HUES6 (cell line): ENCODE measurements around the gene ECM2.

Experiments used
- H3K27ac ChIP-seq: 2 replicates; pipeline ENCODE4 v1.7.0; 2013; ENCODE audit warnings: low read depth, mild to moderate bottlenecking, low read length, inconsistent platforms
- H3K27me3 ChIP-seq: 2 replicates; pipeline ENCODE4 v1.6.1; 2013; ENCODE audit warnings: low read length; ENCODE audit not compliant: control insufficient read depth, insufficient read depth
- H3K36me3 ChIP-seq: 2 replicates; pipeline ENCODE4 v1.6.1; 2013; ENCODE audit warnings: low read length; ENCODE audit not compliant: control insufficient read depth, insufficient read depth
- H3K4me1 ChIP-seq: 2 replicates; pipeline ENCODE4 v1.6.1; 2013; ENCODE audit warnings: low read length; ENCODE audit not compliant: control insufficient read depth, insufficient read depth
- H3K4me3 ChIP-seq: 2 replicates; pipeline ENCODE4 v1.5.1; 2013; ENCODE audit warnings: low read depth, low read length
- H3K9ac ChIP-seq: one replicate; pipeline ENCODE4 v1.6.1; 2013; ENCODE audit warnings: mild to moderate bottlenecking, low read length
- H3K9me3 ChIP-seq: 2 replicates; pipeline ENCODE4 v1.6.1; 2013; ENCODE audit warnings: low read depth, low read length; ENCODE audit not compliant: control insufficient read depth, insufficient read depth

The ECM2 gene

GRCh38 chr9:92499701-92500100 lies 36.1 kb downstream of the ECM2 start:
- Histone ChIP-seq H3K27me3 (no peaks in the 10 kb centered on the region), H3K36me3 (no peaks in the 10 kb centered on the region), H3K9ac (no peak overlapping the region), H3K4me3 (no peak overlapping the region), H3K4me1 (peaks cover 5% of the 10 kb centered on the region; the same call in 1 of the 2 replicates), H3K9me3 (no peaks in the 10 kb centered on the region), H3K27ac (no peak overlapping the region)

DNA sequence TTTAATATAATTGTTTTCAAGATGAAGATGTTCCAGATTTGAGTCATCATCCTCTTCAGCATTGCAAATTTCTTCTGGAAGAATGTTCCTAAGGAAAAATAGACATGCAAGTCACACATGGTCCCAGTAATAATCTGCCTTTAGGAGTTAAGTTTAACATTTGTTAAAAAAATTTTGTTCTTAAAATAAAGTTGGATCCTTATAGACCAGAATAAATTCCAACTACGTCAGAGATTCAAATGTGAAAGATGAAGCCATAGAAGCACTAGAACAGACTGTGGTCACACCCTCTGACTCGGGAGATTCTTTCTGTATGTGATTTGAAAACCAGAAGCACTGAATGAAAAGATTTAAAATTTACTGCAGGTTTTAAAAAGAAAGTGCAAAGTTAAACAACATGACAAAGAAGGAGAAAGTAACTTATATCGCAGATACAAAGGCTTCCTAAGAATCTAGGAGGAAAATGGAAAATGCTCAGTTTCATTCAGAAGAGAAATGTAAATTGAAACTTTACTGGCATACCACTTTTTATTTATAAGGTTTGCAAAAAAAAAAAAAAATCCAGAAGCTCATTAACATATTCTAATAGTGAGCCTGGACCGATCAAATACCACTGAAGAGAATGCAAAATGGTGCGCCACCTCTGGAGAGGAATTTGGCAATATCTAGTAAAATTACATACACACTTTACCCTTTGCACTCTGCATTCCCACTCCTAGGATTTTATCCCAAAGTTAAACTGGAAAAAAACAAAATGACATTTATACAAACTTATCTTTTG lies 39.2 kb downstream of the ECM2 start:
- no peaks in the 10 kb centered on the region for H3K9me3 ChIP-seq
- H3K9ac ChIP-seq, result no peak overlapping the region
- H3K4me1 ChIP-seq, result peaks cover 5% of the 10 kb centered on the region; the same call in 1 of the 2 replicates

GRCh38 chr9:92494856-92495255 lies 40.9 kb downstream of the ECM2 start:
- no peak overlapping the region for H3K9ac ChIP-seq
- H3K4me3 ChIP-seq, result no peak overlapping the region
- no peaks in the 10 kb centered on the region for H3K9me3 ChIP-seq
- H3K27me3 ChIP-seq, result no peaks in the 10 kb centered on the region
- H3K27ac ChIP-seq, result no peak overlapping the region
- H3K4me1 ChIP-seq, result peaks cover 8% of the 10 kb centered on the region; the same call in 1 of the 2 replicates
- H3K36me3 ChIP-seq, result no peaks in the 10 kb centered on the region

More for the DNA sequence above, 39.2 kb downstream of the ECM2 start:
- Histone ChIP-seq H3K36me3 (no peaks in the 10 kb centered on the region), H3K4me3 (no peak overlapping the region), H3K27ac (no peak overlapping the region), H3K27me3 (no peaks in the 10 kb centered on the region)

DNA sequence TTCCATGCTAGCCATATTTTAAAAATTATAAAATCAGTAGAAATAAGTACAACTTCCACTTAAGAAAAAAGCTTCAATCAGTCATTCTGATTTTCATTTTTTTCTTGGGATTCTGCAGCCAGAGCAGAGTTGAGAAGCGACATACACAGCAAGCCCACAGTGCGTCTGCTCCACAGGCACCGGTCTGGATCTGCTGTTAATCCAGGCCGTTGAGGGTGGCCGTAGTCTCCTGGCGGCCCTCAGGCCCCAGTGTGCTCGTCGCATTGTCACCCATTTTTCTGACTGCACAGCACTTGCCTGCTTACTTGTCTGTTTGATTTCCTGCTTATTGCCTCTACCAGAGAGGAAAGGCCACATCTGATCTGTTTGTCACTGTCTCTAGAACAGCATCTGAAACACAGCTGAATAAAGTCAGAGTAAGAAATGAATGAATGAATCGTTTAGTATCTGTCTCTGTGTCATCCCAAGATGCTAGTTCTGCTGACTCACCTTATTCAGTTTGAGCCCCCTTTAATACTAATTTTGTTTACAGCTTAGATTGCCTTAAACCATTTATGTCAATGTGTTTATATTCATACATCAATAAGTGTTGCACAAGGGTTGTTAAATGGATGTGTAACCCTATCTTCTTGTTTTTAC lies 41.9 kb downstream of the ECM2 start:
- H3K9me3 ChIP-seq, result no peaks in the 10 kb centered on the region
- H3K4me1 ChIP-seq, result peaks cover 8% of the 10 kb centered on the region; the same call in 1 of the 2 replicates
- H3K4me3 ChIP-seq, result no peak overlapping the region
- no peaks in the 10 kb centered on the region for H3K27me3 ChIP-seq
- no peak overlapping the region for H3K27ac ChIP-seq
- H3K9ac ChIP-seq, result no peak overlapping the region
- no peaks in the 10 kb centered on the region for H3K36me3 ChIP-seq

DNA sequence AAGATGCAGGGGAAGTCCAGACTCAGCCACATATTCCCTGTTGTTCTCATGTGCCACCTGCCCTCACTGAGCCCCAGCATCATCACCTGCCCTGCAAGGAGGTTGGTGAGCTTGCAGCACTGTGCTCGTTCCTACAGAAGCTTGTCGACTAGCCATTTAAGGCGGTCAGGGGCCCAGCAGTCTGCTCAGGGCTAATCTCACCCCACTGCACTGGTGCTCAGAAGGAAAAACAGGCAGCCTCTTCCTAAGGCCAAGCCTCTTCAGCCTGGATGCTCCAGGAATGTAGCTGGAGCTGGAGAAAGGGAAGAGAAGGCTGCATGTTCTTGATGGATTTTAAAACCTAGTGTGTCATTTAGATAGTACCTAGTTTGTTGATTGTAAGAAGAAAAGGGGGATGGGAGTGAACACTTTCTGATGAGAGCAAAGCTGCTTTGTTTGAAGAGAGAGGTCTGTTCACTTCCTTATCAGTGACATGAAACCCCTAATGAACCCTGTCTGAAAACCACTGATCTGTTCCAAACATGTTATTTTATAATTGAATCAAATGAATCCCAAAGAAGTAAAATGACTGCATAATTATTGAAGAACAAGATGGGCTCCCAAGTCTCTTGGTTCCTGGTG lies 42.9 kb downstream of the ECM2 start:
- peaks cover 8% of the 10 kb centered on the region; the same call in 1 of the 2 replicates for H3K4me1 ChIP-seq
- no peaks in the 10 kb centered on the region for H3K9me3 ChIP-seq
- no peaks in the 10 kb centered on the region for H3K36me3 ChIP-seq
- H3K27me3 ChIP-seq, result no peaks in the 10 kb centered on the region
- no peak overlapping the region for H3K4me3 ChIP-seq
- no peak overlapping the region for H3K9ac ChIP-seq
- no peak overlapping the region for H3K27ac ChIP-seq

- no peak overlapping the region for H3K9ac ChIP-seq
- H3K27ac ChIP-seq, result no peak overlapping the region
- H3K4me1 ChIP-seq, result peaks cover 8% of the 10 kb centered on the region; the same call in 1 of the 2 replicates
- no peak overlapping the region for H3K4me3 ChIP-seq
- H3K36me3 ChIP-seq, result no peaks in the 10 kb centered on the region
- no peaks in the 10 kb centered on the region for H3K27me3 ChIP-seq
- H3K9me3 ChIP-seq, result no peaks in the 10 kb centered on the region
Measured at GRCh38 chr9:92488681-92489550, 46.9 kb downstream of the ECM2 start.

DNA sequence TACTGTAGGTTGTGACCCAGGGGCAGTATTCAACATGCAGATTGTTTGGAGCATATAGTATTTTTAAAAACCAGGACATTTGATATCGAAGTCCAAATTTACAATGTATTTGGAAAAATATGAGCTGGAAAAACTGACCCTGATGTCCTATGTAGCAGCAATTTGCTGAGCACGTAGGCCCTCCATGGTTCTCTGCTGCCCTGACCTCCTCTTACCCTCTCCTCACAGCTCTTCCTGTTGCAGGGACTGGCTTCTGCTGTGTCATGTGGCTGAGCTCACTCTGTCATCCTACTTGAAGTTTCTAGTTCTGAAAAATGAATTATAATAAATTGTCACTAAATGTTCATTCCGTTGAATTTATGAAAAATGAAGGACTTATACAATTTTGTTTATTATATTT lies 49.4 kb downstream of the ECM2 start:
- Histone ChIP-seq H3K4me1 (peaks cover 4% of the 10 kb centered on the region), H3K36me3 (no peaks in the 10 kb centered on the region), H3K9me3 (no peaks in the 10 kb centered on the region), H3K27me3 (no peaks in the 10 kb centered on the region), H3K4me3 (no peak overlapping the region), H3K27ac (no peak overlapping the region), H3K9ac (no peak overlapping the region)

- H3K4me1 ChIP-seq, result peaks cover 19% of the 10 kb centered on the region
- no peak overlapping the region for H3K27ac ChIP-seq
- H3K36me3 ChIP-seq, result no peaks in the 10 kb centered on the region
- no peaks in the 10 kb centered on the region for H3K27me3 ChIP-seq
- no peak overlapping the region for H3K9ac ChIP-seq
- no peak overlapping the region for H3K4me3 ChIP-seq
- H3K9me3 ChIP-seq, result no peaks in the 10 kb centered on the region
Measured at GRCh38 chr9:92484563-92484962, 51.2 kb downstream of the ECM2 start.

DNA sequence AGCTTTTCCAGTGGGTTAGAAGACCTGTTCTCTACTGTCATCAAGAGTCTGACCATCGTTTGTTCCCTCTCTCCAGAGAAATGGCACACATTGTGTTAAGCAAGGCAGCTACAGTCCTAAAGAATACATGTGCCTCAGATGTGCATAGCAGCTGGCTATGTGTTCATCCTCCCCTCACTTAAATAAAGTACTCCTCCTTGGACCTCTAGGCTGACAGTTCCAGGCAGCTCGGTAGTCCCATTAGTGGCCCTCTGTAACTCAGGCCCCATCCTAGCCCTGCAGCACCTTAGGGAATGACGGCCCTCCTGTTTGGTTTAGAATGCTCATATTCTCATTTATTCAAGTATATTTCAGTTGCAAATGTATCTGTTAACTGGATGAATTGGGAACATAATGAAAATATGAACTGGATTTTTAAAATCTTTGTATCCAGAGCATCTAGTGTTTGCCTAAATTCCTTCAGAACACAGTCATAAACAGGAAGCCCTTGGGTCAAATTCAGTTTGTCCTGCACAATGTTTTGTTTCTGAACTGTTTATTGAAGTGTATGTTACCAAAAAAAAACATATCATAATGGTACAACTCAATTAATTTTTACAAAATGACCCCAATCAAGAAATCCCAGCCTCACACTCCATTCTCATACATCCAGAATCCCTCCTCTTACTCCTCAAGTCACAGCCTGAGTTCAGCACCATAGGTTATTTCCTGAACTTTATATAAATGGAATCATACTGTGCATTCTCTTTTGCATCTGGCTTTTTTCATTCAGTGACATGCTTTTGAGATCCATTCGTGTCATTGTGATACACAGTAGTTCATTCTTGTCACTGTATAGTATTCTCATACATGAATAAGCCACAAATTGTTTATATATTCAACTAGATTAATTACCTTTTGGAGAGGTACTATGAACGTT lies 51.9 kb downstream of the ECM2 start:
- Histone ChIP-seq H3K4me1 (peaks cover 22% of the 10 kb centered on the region), H3K9ac (no peak overlapping the region), H3K9me3 (no peaks in the 10 kb centered on the region), H3K27me3 (no peaks in the 10 kb centered on the region), H3K36me3 (no peaks in the 10 kb centered on the region), H3K4me3 (no peak overlapping the region), H3K27ac (no peak overlapping the region)

GRCh38 chr9:92482805-92483204 lies 53.0 kb downstream of the ECM2 start:
- Histone ChIP-seq H3K9me3 (no peaks in the 10 kb centered on the region), H3K4me3 (no peak overlapping the region), H3K4me1 (peaks cover 22% of the 10 kb centered on the region), H3K9ac (no peak overlapping the region), H3K27me3 (no peaks in the 10 kb centered on the region), H3K27ac (no peak overlapping the region), H3K36me3 (no peaks in the 10 kb centered on the region)
